NCI-H510A treated with DMSO at 0.1 percent for 48 hours (cell line): ENCODE measurements around the gene SLC22A8.
"Not testable (repeated sequence)": the region's sequence is repeated elsewhere in the genome, so short reads cannot be mapped to it uniquely, and the experiment has no call there.

Source experiments
- DNase-seq: peaks from one replicate; lab custom pipeline; 2025; lab: John Stamatoyannopoulos, UW

SLC22A8 gene

DNA sequence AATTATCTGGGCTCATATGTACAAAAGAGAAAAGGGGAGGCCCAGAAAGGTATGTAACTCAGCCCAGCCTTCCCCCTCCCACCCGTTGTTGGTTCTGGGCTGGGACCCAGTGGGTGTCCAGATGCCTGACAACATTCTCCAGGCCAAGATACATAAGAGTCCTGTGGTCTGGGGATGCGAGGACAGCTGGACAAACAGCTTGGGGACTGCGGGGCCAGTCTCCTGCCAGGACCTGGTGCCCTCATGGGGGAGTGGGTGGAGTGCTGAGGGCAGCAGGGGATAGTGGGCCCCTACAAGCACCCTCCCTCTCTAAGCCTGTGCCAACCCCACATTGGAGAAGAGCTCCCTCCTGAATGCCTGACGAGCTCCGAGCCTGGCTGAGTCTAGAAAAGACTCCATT lies 27.4 kb downstream of the SLC22A8 start:
- no peak for DNase-seq

DNA sequence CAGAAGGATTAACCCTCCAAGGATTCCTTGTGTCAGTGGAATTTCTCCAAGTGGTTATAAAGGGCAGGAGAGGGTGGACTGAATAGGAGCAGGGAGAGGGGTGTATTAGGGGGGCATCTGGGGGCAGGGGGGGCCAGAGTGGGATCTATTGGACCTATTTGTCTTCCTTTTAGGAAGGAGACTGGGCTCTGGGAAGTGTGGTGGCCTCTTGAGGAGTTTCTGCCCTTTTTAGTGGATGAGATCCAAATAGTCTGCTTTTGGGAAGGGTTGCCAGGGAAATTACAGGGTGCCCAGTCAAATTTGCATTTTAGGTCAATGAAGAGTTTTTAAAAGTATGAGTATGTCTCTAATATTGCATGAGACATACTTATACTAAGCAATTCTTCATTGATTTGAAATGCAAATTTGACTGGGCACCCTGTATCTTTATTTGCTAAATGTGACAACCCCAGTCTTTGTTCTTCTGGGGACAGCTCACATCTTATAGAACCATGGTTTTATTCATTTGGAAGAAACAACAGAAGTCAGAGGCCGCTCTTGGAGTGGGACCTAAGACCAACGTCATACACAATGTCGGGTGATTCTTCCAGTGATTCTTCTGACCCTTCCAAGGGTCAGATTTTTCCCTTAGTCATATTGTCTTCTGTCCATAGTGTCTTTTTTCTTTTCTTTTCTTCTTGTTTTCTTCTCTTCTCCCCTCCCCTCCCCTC lies 30.4 kb downstream of the SLC22A8 start:
- DNase-seq: no peak

DNA sequence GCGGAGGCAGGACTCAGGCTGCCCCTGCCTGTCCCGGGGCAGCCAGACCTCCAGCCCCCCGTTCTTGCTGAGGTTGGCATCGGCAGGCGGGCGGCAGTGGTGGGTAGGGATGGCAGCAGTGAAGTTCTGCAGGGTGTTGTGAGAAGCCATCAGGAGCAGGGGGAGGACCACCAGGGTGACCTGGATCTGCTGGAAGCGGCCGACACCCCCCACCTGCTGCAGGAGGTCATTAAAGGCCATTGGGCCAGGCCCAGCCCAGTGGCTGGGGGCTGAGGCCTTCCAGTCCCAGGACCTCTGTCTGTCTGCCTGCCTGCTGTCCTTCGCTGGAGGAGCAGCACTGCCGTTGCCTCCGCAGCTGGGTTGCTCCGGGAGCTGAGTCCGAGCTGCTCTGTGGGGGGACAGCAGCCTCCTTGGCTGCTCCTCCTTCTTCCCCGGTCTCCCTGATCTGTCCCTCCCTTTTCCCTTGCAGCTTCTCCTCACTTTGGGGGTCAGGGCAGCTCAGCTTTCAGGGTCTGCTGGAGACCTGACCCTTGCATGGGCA lies 31.1 kb downstream of the SLC22A8 start, which contains the start of gene SLC22A6:
TSS of gene SLC22A6 (minus strand) at position 517 of the 541 bp plus-strand sequence. CDS start at position 240, 277 bp downstream.
- no peak for DNase-seq

DNA sequence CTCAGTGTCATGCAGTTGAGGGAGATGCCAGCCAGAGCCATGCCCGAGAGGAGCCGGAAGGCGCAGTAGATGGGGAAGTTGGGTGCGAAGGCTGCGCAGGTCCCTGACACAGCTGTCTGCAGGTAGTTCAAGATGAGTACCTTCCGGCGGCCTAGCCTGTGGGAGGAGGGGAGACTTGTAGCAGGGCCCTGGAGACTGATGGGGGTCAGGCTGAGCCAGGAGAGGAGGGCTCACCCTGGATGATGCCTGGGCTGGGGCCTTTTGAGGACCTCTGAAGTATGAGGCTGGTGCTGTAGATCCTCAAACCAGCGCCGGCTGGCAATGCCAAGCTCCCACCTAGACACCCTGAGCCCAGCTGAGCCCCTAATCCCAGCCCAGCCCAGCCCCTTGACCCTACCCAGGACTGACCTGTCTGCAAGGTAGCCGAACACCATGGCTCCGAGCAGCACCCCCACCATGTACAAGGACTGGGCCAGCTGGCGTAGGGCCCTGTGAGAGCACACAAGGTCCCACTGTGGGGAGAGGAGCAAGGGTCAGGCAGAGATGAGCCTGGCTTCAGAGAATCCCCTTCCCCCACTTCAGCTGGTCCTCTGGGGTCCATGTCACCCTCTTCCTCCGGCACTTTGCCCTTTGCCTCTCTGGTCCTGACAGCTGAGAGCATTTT lies 32.0 kb downstream of the SLC22A8 start:
- DNase-seq: no peak

DNA sequence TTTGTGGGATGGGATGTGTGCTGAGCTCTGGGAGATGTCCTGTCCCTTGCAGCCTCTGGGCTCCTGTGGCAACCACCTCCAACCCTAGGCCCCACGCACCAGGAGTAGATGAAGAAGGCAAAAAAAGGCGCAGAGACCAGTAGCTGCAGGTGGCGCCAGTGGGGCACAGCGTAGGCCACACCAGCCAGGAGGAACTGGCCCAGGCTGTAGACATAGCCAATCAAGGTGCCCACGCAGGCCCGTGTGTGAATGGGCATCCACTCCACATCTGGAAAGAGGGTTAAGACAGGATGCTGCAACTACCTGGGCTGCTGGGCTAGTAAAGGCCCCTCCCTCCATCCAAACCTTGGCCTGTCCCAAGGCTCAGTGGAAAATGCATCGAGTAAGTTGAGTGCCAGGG lies 33.9 kb downstream of the SLC22A8 start:
- DNase-seq: no peak

DNA sequence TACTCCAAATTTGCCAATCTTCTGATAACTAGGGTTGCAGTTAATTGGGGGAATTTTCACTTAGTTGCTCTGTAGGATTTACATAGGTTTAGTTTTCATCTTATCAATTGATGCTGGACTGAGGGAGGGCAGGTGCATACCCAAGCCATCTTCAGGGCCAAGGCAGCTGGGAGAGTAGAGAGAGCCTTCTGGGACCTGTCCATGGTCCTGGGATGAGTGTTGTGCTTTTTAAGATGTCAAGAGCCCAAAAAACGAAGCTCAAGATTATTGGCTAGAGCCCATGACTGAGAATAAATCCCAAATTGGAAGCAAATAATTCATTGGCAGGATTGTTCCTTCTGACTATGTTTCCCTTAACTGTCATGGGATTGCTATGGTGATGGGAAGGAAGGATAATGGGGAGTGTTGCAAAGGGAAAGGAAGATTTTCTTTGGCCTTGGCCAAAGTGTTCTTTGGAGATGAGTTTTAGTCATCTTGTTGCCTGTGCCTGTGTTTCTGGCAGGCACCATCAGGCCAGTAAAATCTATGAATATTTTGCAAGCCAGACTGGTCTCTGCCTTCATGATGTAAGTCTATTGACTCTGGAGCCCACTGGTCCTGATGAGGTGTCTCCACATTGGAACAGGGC lies 35.4 kb downstream of the SLC22A8 start:
- no peak for DNase-seq

DNA sequence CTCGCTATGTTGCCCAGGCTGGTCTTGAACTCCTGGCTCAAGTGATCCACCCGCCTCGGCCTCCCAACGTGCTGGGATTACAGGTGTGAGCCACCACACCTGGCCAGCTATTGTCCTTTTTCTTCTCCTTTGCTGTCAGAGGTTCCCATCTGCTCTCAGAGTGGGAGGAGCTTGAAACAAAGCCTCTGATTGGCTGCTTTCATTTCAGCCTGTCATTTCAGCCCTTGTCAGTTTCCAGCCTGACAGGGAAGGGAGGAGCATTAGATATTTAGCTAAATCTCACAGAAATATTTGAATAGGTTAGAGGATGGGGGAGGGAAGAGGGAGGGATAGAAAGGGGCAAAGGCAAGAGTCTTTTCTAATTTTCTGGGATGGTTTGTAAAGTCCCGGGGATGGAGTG lies 39.5 kb downstream of the SLC22A8 start:
- no peak for DNase-seq

DNA sequence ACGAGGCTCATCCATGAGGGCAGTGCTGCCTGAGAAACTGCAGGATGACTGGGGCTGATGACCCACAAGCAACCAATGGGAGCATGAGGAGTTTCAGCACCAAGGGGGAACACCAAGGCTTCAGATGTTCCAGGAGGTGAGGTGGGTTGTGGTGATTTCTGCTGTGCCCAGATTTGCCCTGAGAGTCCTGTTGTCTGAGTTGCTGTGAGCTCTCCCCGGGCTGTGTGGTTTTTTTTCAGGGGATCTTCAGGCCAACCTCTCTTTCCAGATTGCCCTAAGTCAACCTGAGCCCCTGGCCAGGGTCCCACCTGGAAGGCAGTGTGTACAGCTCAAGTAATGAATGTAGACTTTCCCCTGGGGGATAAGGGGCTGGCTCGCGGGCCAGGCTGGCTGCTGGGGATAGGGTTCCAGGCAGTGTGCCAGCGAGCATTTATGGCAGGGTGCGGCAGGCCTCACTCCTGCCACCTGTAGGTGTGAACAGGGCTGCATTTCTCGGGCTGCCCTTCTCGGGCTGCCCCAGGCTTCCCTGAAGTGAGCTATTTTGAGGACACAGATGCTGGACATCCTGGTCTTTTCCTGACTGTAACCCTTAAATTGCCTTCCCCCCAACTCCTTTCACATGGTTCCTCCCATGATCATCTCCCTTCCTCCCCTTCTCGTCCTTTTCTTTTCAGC lies 40.7 kb downstream of the SLC22A8 start:
- DNase-seq: peak; percentile 2

DNA sequence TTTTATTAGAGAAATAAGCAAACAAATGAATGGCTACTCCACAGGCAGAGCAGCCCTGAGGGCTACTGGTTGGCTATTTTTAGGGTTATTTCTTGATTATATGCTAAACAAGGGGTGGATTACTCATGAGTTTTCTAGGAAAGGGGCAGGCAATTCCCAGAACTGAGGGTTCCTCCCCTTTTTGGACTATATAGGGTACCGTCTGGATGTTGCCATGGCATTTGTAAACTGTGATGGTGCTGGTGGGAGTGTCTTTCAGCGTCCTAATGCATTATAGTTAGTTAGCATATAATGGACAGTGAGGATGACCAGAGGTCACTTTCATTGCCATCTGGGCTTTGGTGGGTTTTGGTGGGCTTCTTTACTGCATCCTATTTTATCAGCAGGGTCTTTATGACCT lies 50.1 kb downstream of the SLC22A8 start:
- no peak for DNase-seq

DNA sequence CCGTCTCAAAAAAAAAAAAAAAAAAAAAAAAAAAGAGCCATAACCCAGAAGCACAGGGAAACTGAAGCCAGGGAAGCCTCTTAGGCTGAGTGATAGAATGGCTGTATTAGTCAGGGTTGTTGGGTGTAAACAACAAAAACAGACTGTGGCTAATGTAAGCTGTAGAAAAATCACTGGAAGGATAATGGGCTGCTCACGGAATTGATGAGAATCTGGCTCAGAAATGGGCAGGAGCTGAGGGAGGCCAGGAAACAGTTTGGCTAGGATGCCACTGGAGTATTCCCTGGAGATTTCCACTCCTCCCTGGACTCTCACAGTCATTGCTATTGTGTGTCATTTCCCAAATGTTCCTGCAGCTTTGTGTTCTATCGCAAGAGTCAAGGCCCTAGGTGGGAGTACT lies 53.2 kb downstream of the SLC22A8 start:
- DNase-seq: no peak

DNA sequence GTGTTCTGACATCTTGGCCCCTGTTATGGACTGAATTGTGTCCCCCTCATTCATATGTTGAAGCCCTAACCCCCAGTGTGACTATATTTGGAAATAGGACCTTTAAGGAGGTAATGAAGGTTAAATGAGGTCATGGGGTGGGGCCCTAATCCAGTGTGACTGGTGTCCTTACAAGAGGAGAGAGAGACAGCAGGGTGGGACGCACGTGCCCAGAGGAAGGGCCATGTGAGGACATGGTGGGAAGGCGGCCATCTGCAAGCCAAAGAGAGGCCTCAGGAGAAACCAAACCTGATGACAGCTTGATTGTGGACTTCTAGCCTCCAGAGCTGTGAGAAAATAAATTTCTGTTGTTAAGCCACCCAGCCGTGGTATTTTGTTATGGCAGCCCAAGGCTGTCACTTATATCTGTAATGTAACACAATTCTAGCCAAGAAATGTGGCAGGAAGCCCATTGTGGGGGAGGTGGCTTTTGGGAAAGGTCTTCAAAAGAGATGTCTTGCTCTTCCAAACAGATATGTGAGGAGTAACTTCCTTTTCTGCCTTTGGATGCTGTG lies 54.5 kb downstream of the SLC22A8 start:
- DNase-seq: no peak

DNA sequence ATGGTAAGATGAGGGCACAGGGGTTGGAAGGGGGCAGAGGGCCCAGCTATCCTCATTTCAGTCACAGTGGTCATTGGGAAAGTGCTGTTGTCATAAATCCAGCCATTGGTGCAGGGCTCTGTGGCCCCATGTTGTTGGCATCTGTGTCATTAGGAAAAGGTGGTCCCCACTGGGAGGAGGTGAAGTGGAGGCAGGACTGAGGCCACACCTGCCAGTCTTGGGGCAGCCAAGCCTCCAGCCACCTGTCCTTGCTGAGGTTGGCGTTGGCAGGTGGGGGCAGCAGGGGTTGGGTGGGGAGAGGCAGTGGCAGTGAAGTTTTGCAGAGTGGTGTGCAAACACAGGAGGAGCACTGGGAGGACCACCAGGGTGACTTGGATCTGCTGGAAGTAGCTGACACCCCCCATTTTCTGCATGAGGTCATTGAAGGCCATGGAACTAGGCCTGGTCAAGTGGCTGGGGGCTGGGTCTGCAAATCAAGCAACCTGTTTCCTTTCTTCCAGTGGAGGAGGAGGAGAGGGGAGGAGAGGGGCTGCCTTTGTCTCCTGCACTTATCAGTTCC lies 56.1 kb downstream of the SLC22A8 start:
- no peak for DNase-seq

DNA sequence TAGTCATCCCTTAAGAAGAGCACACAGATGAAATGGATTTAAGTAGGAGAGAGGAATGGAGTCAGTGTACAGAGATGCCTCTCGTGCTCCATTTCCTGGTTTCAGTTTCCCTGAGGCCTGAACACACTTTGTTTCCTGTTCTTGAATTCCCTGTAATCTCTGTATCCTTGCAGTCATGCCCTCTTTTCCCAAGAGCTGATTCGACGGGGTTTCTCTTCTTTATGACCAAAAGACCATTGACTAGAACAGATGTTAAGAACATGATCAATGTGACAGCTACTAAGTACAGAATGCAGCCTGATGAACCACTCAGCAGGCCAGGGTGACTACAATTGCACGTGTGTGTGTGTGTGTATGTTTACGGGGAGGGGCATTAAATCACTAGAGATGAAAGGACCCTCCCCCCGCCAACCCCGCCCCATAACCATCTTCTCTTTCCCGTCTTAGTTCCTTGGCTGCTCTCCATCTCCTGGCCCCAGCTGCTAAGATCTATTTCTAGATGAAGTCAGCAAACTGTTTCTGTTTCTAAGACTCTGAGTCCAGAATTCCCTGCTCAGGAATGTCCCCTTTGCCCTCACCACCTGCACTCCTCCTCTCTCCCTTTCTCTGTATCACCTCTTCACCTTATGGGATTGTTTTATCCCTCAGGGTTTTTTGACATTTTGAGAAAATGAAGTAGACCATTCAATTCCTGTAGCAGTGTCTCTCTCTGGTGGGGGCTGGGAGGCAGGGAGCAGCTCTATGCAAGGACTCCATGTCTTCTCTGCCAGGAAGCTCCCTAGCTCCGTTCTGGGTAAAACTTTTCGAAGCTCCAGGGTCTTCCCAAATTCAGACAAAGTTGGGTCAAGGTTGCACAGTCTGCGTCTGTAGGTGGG lies 56.9 kb downstream of the SLC22A8 start:
- DNase-seq: no peak

DNA sequence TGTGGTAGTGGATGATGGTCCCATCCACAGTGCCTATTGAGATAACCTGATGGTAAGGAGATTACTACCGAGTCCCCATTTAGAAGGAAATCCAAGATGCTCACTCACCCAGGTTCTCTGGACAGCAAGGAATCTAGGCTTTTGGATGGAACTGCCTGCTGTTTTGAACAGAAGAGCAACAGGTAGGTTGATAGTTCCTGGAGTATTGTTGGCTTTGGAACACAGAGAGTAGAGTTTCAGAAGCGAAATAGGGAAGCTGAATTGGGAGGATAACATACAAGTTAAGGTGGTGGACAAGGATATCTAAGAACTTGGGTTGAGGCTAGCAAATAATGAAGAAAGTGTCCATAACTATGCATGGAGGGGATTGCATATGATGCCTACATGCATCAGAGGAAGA lies 58.5 kb downstream of the SLC22A8 start:
- DNase-seq: no peak

DNA sequence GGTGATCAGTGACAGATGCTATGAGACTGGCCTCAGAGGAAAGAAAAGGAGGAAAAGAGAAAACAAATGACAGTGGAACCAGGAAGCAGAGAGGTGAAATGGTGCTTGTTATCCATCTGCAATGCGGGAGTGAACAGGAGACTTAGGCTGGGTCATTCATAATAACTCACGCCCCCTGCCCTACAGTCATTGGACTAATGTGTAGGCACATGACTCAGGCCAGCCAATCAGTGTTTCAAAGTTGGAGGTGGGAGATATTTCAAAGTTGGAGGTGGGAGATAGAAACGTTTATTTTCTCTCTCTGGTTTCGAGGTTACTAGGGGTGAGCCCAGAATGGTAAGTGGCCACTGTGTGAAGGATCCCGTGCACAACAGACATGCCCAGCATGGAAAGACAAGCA lies 61.2 kb downstream of the SLC22A8 start:
- DNase-seq: no peak

DNA sequence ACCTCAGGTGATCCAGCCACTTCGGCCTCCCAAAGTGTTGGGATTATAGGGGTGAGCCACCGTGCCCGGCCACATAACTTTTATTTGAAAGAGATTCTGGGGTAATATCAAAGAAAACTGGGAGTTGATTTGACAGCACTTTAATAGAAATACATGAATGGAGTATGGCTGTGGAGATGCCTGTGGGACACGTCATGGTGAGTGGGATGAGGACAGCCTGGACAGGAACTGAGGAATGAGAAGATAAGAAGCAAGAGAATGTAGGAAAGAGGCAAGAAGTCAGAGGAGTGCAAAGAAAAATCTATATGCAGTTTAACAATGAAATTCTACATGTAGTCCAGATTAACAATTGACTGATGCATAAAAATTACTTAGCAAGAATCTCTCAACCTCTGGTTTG lies 61.8 kb downstream of the SLC22A8 start:
- DNase-seq: no peak

DNA sequence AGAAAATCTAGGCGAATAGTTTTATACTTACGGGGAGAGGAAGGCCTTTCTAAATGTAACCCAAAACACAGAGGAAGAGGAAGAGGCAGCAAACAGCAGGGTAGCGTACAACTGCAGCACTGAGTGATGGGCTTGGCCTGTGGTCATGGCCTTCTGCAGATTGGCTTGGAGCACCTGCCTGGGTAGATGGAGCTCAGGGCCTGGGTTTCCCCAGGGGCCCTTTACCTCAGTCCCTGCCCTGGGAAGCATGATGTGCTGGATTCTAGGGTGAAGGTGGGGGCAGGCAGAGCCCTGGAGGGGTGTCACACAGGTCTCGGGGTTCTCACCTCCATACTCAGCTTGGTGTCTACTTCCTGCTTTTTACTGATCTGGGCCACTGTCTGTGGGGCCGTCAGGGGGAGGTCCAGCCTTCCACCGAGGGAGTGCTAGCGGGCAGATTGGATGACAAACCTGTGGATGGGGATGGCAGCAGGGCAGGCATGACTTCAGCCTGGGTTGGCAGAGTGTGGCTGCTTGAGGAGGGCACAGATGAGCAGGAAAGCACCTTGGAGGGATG lies 66.8 kb downstream of the SLC22A8 start:
- DNase-seq: no peak

DNA sequence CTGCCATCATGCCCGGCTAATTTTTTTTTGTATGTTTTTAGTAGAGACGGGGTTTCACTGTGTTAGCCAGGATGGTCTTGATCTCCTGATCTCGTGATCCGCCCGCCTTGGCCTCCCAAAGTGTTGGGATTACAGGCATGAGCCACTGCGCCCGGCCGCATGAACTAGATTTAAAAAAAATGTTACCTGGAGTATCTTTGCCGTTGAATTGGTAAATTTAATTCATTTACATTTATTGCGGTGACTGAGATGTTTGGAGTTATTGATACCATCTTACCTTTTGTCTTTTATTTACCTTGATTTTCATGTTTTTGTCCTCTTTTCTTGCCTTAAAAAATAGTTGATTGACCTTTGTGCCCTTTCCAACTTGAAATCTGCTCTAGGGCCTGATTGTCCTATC lies 70.1 kb downstream of the SLC22A8 start:
- not testable (repeated sequence) for DNase-seq
